Measurements from ENCODE around the gene SH3BP5.

- no peak for TF ChIP-seq CTCF (conservative IDR thresholded peaks at IDR 0.05; ENCODE audit: low read depth, low read length)
- no peak for TF ChIP-seq EZH2 (IDR thresholded peaks at IDR 0.05; ENCODE audit: borderline replicate concordance, low read depth, low read length, poor library complexity, severe bottlenecking)
Measured at GRCh38 chr3:15303216-15303615, 29.2 kb downstream of the SH3BP5 start.
